Spinal cord (tissue), 10 donors: ENCODE measurements around the gene MACC1. TPM values are rescaled to one million over a fixed set of nuclear protein-coding genes. Genes with fewer than 3 reads are reported as not detected.
"Not testable (repeated sequence)": the region's sequence is repeated elsewhere in the genome, so short reads cannot be mapped to it uniquely, and the experiment has no call there.

Experiments used
- DNase-seq, 6 donors: peaks; one replicate each; pipeline versions ENCODE4 v3.0.0 to v3.0.0-alpha.2; 2013 to 2015; ENCODE audit warnings: low spot score in 6 of 6, low read depth in 4 of 6
- H3K27ac ChIP-seq: one replicate; pipeline ENCODE4 v1.5.1; 2013; ENCODE audit warnings: low read depth, low read length, control low read depth
- H3K27me3 ChIP-seq: one replicate; pipeline ENCODE4 v1.6.1; 2013; ENCODE audit warnings: low read length; ENCODE audit not compliant: control insufficient read depth, insufficient read depth
- H3K36me3 ChIP-seq: one replicate; pipeline ENCODE4 v1.6.1; 2013; ENCODE audit warnings: low read length; ENCODE audit not compliant: control insufficient read depth, insufficient read depth
- H3K4me1 ChIP-seq: one replicate; pipeline ENCODE4 v1.6.1; 2013; ENCODE audit warnings: low read length; ENCODE audit not compliant: control insufficient read depth, insufficient read depth
- H3K4me3 ChIP-seq: one replicate; pipeline ENCODE4 v1.5.1; 2013; ENCODE audit warnings: low read depth, low read length, control low read depth
- H3K9me3 ChIP-seq: one replicate; pipeline ENCODE4 v1.6.1; 2013; ENCODE audit warnings: low read length; ENCODE audit not compliant: control insufficient read depth, insufficient read depth
- WGBS: methylation state at CpG from one replicate; pipeline ENCODE4 v1.1.5; 2013; ENCODE audit warnings: missing lambda C conversion rate; ENCODE audit not compliant: insufficient coverage; 5-methylcytosine and 5-hydroxymethylcytosine counted together
- polyA plus RNA-seq, 2 donors: library from polyadenylated mRNA; unstranded; fragments of 120-200 nt; gene quantifications; one replicate each; pipeline ENCODE4 v1.2.1, GENCODE V29; 2013; ENCODE audit not compliant: insufficient read length in 2 of 2
- total RNA-seq, 2 donors: library from RNA; depleted of rRNA in 1 of 2; stranded (reverse); fragments of 120-200 nt in 1 of 2; fragments of >200 nt in 1 of 2; gene quantifications; one replicate each; pipeline versions ENCODE4 v1.2.3 to v1.2.4, GENCODE V29; 2013 to 2014
- donor health status: healthy.

Gene MACC1
- total and polyA plus RNA-seq, 4 donors, result 0.14 to 0.28 (median 0.18) TPM

GRCh38 chr7:20188567-20188966 is 28.6 kb downstream of the MACC1 start:
- H3K9me3 ChIP-seq, result no peaks in the 10 kb centered on the region
- DNase-seq, result no peak
- no peaks in the 10 kb centered on the region for H3K36me3 ChIP-seq
- H3K27me3 ChIP-seq, result no peaks in the 10 kb centered on the region
- no peak overlapping the region for H3K4me3 ChIP-seq
- no CpG with 5 or more reads among the region's 1 CpG for WGBS
- no peaks in the 10 kb centered on the region for H3K4me1 ChIP-seq
- no peak overlapping the region for H3K27ac ChIP-seq

GRCh38 chr7:20187850-20188249 is 29.3 kb downstream of the MACC1 start:
- H3K9me3 ChIP-seq, H3K27ac ChIP-seq, H3K4me1 ChIP-seq, DNase-seq, H3K27me3 ChIP-seq, H3K4me3 ChIP-seq, H3K36me3 ChIP-seq: not testable (repeated sequence)
- WGBS, result 82% methylated on average over 2 of the region's 4 CpGs

GRCh38 chr7:20185988-20186387 is 31.2 kb downstream of the MACC1 start:
- 100% methylated on average over 3 of the region's 5 CpGs for WGBS
- H3K9me3 ChIP-seq, result no peaks in the 10 kb centered on the region
- no peaks in the 10 kb centered on the region for H3K36me3 ChIP-seq
- no peaks in the 10 kb centered on the region for H3K27me3 ChIP-seq
- H3K4me3 ChIP-seq, result no peak overlapping the region
- H3K4me1 ChIP-seq, result no peaks in the 10 kb centered on the region
- DNase-seq, result no peak
- H3K27ac ChIP-seq, result no peak overlapping the region

- 75% methylated on average over 2 of the region's 4 CpGs for WGBS
- H3K36me3 ChIP-seq, result no peaks in the 10 kb centered on the region
- no peaks in the 10 kb centered on the region for H3K27me3 ChIP-seq
- H3K4me3 ChIP-seq, result no peak overlapping the region
- H3K9me3 ChIP-seq, result no peaks in the 10 kb centered on the region
- no peak overlapping the region for H3K27ac ChIP-seq
- DNase-seq, result no peak
- no peaks in the 10 kb centered on the region for H3K4me1 ChIP-seq
These were observed 34.1 kb downstream of the MACC1 start for GRCh38 chr7:20183086-20183485.

GRCh38 chr7:20176578-20177242 is 40.5 kb downstream of the MACC1 start:
- no peak overlapping the region for H3K27ac ChIP-seq
- WGBS, result no CpG with 5 or more reads among the region's 6 CpGs
- no peaks in the 10 kb centered on the region for H3K9me3 ChIP-seq
- no peak for DNase-seq
- H3K4me1 ChIP-seq, result no peaks in the 10 kb centered on the region
- H3K36me3 ChIP-seq, result no peaks in the 10 kb centered on the region
- no peaks in the 10 kb centered on the region for H3K27me3 ChIP-seq
- H3K4me3 ChIP-seq, result no peak overlapping the region

GRCh38 chr7:20173828-20174227 is 43.4 kb downstream of the MACC1 start:
- H3K36me3 ChIP-seq, result no peaks in the 10 kb centered on the region
- DNase-seq, result no peak
- no peak overlapping the region for H3K4me3 ChIP-seq
- no peaks in the 10 kb centered on the region for H3K4me1 ChIP-seq
- no peaks in the 10 kb centered on the region for H3K27me3 ChIP-seq
- WGBS, result 94% methylated on average over 2 of the region's 2 CpGs
- H3K27ac ChIP-seq, result no peak overlapping the region
- no peaks in the 10 kb centered on the region for H3K9me3 ChIP-seq

- Histone ChIP-seq H3K9me3 (no peaks in the 10 kb centered on the region), H3K27ac (no peak overlapping the region), H3K27me3 (no peaks in the 10 kb centered on the region), H3K4me3 (no peak overlapping the region), H3K36me3 (no peaks in the 10 kb centered on the region), H3K4me1 (no peaks in the 10 kb centered on the region)
- WGBS, result no CpG with 5 or more reads among the region's 3 CpGs
- DNase-seq, result peak in 5 of 6 donors; percentile 35 to 92 (median 54)
These were observed 44.3 kb downstream of the MACC1 start for GRCh38 chr7:20172736-20173334.

- Histone ChIP-seq H3K4me3 (no peak overlapping the region), H3K27ac (no peak overlapping the region), H3K36me3 (no peaks in the 10 kb centered on the region), H3K4me1 (no peaks in the 10 kb centered on the region), H3K9me3 (no peaks in the 10 kb centered on the region), H3K27me3 (no peaks in the 10 kb centered on the region)
- no CpG with 5 or more reads among the region's 2 CpGs for WGBS
- DNase-seq, result peak in 1 of 6 donors; percentile 19
These were observed 46.6 kb downstream of the MACC1 start for GRCh38 chr7:20170633-20171032.

GRCh38 chr7:20165146-20165510 is 52.1 kb downstream of the MACC1 start:
- Histone ChIP-seq H3K27ac (no peak overlapping the region), H3K4me1 (no peaks in the 10 kb centered on the region), H3K4me3 (no peak overlapping the region), H3K36me3 (no peaks in the 10 kb centered on the region), H3K27me3 (no peaks in the 10 kb centered on the region), H3K9me3 (no peaks in the 10 kb centered on the region)
- WGBS, result 82% methylated on average over 1 of the region's 1 CpG
- peak in 1 of 6 donors; percentile 8 for DNase-seq

GRCh38 chr7:20164425-20165145 is 52.6 kb downstream of the MACC1 start:
- H3K36me3 ChIP-seq, result no peaks in the 10 kb centered on the region
- H3K27ac ChIP-seq, result no peak overlapping the region
- DNase-seq, result no peak
- H3K27me3 ChIP-seq, result no peaks in the 10 kb centered on the region
- no peaks in the 10 kb centered on the region for H3K4me1 ChIP-seq
- no peak overlapping the region for H3K4me3 ChIP-seq
- WGBS, result 67% methylated on average over 1 of the region's 6 CpGs
- no peaks in the 10 kb centered on the region for H3K9me3 ChIP-seq
